Measurements from ENCODE around the gene MGMT.

- TF ChIP-seq, protein P1, sequence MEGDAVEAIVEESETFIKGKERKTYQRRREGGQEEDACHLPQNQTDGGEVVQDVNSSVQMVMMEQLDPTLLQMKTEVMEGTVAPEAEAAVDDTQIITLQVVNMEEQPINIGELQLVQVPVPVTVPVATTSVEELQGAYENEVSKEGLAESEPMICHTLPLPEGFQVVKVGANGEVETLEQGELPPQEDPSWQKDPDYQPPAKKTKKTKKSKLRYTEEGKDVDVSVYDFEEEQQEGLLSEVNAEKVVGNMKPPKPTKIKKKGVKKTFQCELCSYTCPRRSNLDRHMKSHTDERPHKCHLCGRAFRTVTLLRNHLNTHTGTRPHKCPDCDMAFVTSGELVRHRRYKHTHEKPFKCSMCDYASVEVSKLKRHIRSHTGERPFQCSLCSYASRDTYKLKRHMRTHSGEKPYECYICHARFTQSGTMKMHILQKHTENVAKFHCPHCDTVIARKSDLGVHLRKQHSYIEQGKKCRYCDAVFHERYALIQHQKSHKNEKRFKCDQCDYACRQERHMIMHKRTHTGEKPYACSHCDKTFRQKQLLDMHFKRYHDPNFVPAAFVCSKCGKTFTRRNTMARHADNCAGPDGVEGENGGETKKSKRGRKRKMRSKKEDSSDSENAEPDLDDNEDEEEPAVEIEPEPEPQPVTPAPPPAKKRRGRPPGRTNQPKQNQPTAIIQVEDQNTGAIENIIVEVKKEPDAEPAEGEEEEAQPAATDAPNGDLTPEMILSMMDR (IDR thresholded peaks at IDR 0.05) = no peak
- TF ChIP-seq POLR2A (IDR thresholded peaks at IDR 0.05) = no peak
Measured at GRCh38 chr10:129764901-129765663, 298.0 kb downstream of the MGMT start.

All from ovary (tissue), 3 donors.